Hepatocyte (in vitro differentiated cells): ENCODE results near the gene FRAS1. TPM values are rescaled to one million over a fixed set of nuclear protein-coding genes. Genes with fewer than 3 reads are reported as not detected.
A peak's percentile ranks its signal among the peaks of the same experiment; 100 is the strongest.

Experiments used
- DNase-seq: peaks from one replicate; pipeline ENCODE4 v3.0.0-alpha.2; 2016; ENCODE audit warnings: low spot score
- H2AFZ ChIP-seq: fragments of 200-600 bp; sonication (generic); 2 replicates; pipeline ENCODE4 v1.6.0; 2016; ENCODE audit warnings: antibody characterized with exemption, mild to moderate bottlenecking
- H3K27ac ChIP-seq: fragments of 200-600 bp; sonication (generic); 2 replicates; pipeline ENCODE4 v1.5.1; 2016; ENCODE audit warnings: mild to moderate bottlenecking
- H3K27me3 ChIP-seq: fragments of 200-600 bp; sonication (generic); 2 replicates; pipeline ENCODE4 v1.6.1; 2016
- H3K36me3 ChIP-seq: fragments of 200-600 bp; sonication (generic); replicated peaks from 2 replicates; pipeline ENCODE4 v1.5.1; 2016; ENCODE audit warnings: low read depth; ENCODE audit not compliant: insufficient read depth
- H3K4me1 ChIP-seq: fragments of 200-600 bp; sonication (generic); 2 replicates; pipeline ENCODE4 v1.5.1; 2016; ENCODE audit warnings: mild to moderate bottlenecking, moderate library complexity; ENCODE audit not compliant: insufficient read depth
- H3K4me2 ChIP-seq: fragments of 200-600 bp; sonication (generic); 2 replicates; pipeline ENCODE4 v1.6.0; 2016
- H3K4me3 ChIP-seq: fragments of 200-600 bp; sonication (generic); 2 replicates; pipeline ENCODE4 v1.5.1; 2016; ENCODE audit warnings: mild to moderate bottlenecking
- H3K79me2 ChIP-seq: fragments of 200-600 bp; sonication (generic); 2 replicates; pipeline ENCODE4 v1.6.0; 2017; ENCODE audit warnings: mild to moderate bottlenecking
- H3K9me2 ChIP-seq: fragments of 200-600 bp; sonication (generic); replicated peaks from 2 replicates; pipeline ENCODE4 v1.6.0; 2017; ENCODE audit warnings: mild to moderate bottlenecking; ENCODE audit not compliant: insufficient read depth
- H3K9me3 ChIP-seq: fragments of 200-600 bp; sonication (generic); 2 replicates; pipeline ENCODE4 v1.5.1; 2016; ENCODE audit warnings: low read depth, mild to moderate bottlenecking
- H4K20me1 ChIP-seq: fragments of 200-600 bp; sonication (generic); 2 replicates; pipeline ENCODE4 v1.6.0; 2016; ENCODE audit warnings: mild to moderate bottlenecking; ENCODE audit not compliant: insufficient read depth, poor library complexity, severe bottlenecking
- EZH2 ChIP-seq: fragments of 200-600 bp; sonication (generic); IDR thresholded peaks from 2 replicates; pipeline ENCODE4 v1.6.1; 2016; ENCODE audit warnings: antibody characterized with exemption, mild to moderate bottlenecking, borderline replicate concordance
- EZH2phosphoT487 ChIP-seq: fragments of 200-600 bp; sonication (generic); IDR thresholded peaks from one replicate; pipeline ENCODE4 v1.6.1; 2018; ENCODE audit warnings: antibody characterized with exemption, mild to moderate bottlenecking, low read depth, moderate library complexity; ENCODE audit not compliant: unreplicated experiment, severe bottlenecking
- WGBS: methylation state at CpG from one replicate; pipeline ENCODE4 v1.1.6; 2016; ENCODE audit warnings: low lambda C conversion rate; ENCODE audit errors: missing lambda C conversion rate; 5-methylcytosine and 5-hydroxymethylcytosine counted together
- polyA plus RNA-seq: library from polyadenylated mRNA; unstranded; fragments of >200 nt; fragmentation: Nextera tagmentation; extraction: Ambion mirVana; gene quantifications from 2 replicates; pipeline ENCODE4 v1.2.1, GENCODE V29; 2016
- total RNA-seq: library from RNA; depleted of rRNA; stranded (reverse); fragments of >200 nt; gene quantifications from 2 replicates; pipeline ENCODE4 v1.2.3, GENCODE V29; 2014
- TF ChIP-seq, protein P1 (sequence below): fragments of 200-600 bp; sonication (generic); IDR thresholded peaks from 2 replicates; pipeline ENCODE4 v1.5.1; 2016; ENCODE audit warnings: antibody characterized with exemption, mild to moderate bottlenecking; ENCODE audit not compliant: poor library complexity

Gene FRAS1
- total and polyA plus RNA-seq, 2 experiments from 2014 or later = 9.3 to 38.5 TPM

DNA sequence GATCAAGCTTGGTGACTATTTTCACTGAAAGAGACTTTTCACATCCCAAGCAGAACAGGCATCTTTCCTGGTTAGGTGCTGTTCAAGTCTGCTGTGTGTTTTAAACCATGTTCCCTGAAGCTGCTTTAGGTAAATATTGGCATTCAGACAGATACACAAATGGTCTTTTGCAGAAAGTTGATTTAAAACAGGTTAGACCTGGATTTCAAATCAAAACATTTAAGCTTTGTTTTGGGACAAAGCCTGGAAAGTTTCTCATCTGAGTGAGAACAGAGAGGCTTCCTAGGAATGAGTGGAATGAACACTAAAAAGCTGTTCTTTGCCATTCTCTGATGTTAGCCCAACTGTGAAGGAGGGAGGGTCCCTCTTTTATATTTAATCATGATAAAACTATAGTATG lies 504.6 kb downstream of the FRAS1 start:
- no peaks in the 10 kb centered on the region for H4K20me1 ChIP-seq
- no peak overlapping the region for H3K4me3 ChIP-seq
- H3K9me2 ChIP-seq = no peaks in the 10 kb centered on the region
- H3K27me3 ChIP-seq = no peaks in the 10 kb centered on the region
- H3K36me3 ChIP-seq = no peaks in the 10 kb centered on the region
- DNase-seq = no peak
- H3K79me2 ChIP-seq = peaks cover 19% of the 10 kb centered on the region
- H3K4me1 ChIP-seq = peaks cover 66% of the 10 kb centered on the region
- TF ChIP-seq EZH2 = no peak
- H2AFZ ChIP-seq = no peak overlapping the region
- peak overlapping the region; percentile 72 for H3K27ac ChIP-seq
- no peaks in the 10 kb centered on the region for H3K9me3 ChIP-seq
- H3K4me2 ChIP-seq = peak overlapping the region; percentile 25

DNA sequence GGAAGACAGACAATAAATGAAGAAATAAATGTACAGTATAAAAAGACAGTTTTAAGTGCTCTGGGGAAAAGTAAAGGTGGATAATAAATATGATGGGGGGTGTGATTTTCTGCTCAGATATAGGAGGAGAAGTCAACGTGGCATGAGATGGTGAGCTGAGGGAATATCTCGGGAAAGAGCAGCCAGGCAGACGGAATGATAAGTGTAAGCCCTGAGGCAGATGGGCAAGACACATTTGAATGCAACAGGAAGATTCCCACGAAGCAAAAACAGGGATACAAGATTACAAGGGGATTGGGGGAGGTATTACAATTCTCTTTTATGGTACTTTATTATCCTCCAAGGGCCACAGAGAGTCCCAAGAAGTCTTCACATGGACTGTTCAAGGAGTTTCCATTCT lies 505.6 kb downstream of the FRAS1 start:
- TF ChIP-seq, protein P1, sequence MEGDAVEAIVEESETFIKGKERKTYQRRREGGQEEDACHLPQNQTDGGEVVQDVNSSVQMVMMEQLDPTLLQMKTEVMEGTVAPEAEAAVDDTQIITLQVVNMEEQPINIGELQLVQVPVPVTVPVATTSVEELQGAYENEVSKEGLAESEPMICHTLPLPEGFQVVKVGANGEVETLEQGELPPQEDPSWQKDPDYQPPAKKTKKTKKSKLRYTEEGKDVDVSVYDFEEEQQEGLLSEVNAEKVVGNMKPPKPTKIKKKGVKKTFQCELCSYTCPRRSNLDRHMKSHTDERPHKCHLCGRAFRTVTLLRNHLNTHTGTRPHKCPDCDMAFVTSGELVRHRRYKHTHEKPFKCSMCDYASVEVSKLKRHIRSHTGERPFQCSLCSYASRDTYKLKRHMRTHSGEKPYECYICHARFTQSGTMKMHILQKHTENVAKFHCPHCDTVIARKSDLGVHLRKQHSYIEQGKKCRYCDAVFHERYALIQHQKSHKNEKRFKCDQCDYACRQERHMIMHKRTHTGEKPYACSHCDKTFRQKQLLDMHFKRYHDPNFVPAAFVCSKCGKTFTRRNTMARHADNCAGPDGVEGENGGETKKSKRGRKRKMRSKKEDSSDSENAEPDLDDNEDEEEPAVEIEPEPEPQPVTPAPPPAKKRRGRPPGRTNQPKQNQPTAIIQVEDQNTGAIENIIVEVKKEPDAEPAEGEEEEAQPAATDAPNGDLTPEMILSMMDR = no peak
- peak overlapping the region; percentile 24 for H3K4me2 ChIP-seq
- peaks cover 68% of the 10 kb centered on the region for H3K4me1 ChIP-seq
- no peaks in the 10 kb centered on the region for H3K9me3 ChIP-seq
- no peaks in the 10 kb centered on the region for H3K9me2 ChIP-seq
- H3K4me3 ChIP-seq = no peak overlapping the region
- H3K36me3 ChIP-seq = no peaks in the 10 kb centered on the region
- H3K27ac ChIP-seq = peak overlapping the region; percentile 72
- H4K20me1 ChIP-seq = no peaks in the 10 kb centered on the region
- H3K79me2 ChIP-seq = peaks cover 19% of the 10 kb centered on the region
- no peaks in the 10 kb centered on the region for H3K27me3 ChIP-seq
- H2AFZ ChIP-seq = no peak overlapping the region
- WGBS = 43% methylated on average over 4 of the region's 4 CpGs
- DNase-seq = no peak

DNA sequence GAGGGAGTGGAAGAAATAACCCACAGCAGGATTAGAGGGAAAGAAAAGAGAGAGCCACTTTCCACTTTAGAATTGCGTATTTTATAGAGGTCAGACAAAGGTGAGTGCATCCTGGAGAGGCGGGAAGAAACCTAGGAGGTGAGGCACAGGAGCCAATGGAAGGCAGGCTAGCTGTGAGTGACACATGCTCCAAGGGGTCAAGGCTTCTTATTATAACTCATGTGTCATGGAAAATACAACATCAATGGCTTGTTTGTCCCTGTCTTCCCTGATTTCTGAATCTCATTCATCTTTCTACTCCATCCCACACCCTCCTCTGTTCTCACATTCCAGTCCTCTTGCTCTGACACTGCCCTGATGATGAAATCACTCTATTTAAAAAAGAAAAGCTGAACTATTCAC lies 508.8 kb downstream of the FRAS1 start:
- WGBS = 49% methylated on average over 2 of the region's 2 CpGs
- no peaks in the 10 kb centered on the region for H3K9me3 ChIP-seq
- H3K4me3 ChIP-seq = no peak overlapping the region
- TF ChIP-seq EZH2 (no peak), EZH2phosphoT487 (no peak)
- TF ChIP-seq, protein P1 = no peak
- peak; percentile 69 for DNase-seq
- no peaks in the 10 kb centered on the region for H3K36me3 ChIP-seq
- no peak overlapping the region for H2AFZ ChIP-seq
- peak overlapping the region; percentile 97 for H3K27ac ChIP-seq
- no peaks in the 10 kb centered on the region for H3K9me2 ChIP-seq
- H4K20me1 ChIP-seq = no peaks in the 10 kb centered on the region
- no peak overlapping the region for H3K4me2 ChIP-seq
- peaks cover 27% of the 10 kb centered on the region for H3K79me2 ChIP-seq
- H3K4me1 ChIP-seq = peaks cover 64% of the 10 kb centered on the region
- no peaks in the 10 kb centered on the region for H3K27me3 ChIP-seq

DNA sequence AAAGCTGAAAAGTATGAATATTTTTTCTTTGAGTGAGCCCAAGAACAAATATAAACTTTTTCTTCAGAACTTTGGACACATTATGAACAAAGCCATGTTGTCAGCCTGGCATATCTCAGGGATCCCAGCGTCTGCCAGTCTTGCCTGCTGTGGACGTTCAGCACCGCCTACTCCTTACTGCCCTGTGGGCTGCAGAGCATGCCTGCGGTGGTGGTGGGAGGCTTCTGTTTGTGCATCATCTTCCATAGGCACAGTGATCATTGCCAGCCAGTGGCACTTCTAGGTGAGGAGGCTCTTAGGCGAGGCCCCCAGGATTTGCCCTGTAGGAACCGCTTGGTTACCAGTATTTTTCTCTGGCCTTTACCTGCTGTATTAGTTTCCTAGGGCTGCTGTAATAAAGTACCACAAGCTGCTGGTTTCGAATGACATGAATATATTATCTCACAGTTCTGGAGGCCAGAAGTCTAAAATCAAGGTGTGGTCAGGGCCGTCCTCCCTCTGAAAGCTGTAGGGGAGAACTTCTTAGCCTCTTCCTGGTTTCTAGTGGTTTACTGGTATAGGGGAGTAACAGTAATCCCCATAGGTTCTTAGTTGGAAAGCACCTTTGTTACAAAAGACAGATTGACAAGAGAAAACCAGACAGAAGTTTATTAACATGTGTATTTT lies 509.8 kb downstream of the FRAS1 start:
- Histone ChIP-seq H3K79me2 (peaks cover 35% of the 10 kb centered on the region), H3K27ac (peak overlapping the region; percentile 97), H3K36me3 (no peaks in the 10 kb centered on the region), H4K20me1 (no peaks in the 10 kb centered on the region), H3K9me2 (no peaks in the 10 kb centered on the region), H3K9me3 (no peaks in the 10 kb centered on the region), H3K4me2 (peak overlapping the region; percentile 51), H2AFZ (no peak overlapping the region), H3K4me3 (no peak overlapping the region), H3K27me3 (no peaks in the 10 kb centered on the region), H3K4me1 (peaks cover 55% of the 10 kb centered on the region)
- TF ChIP-seq, protein P1 = no peak
- TF ChIP-seq EZH2phosphoT487 (no peak), EZH2 (no peak)
- WGBS = 61% methylated on average over 8 of the region's 8 CpGs
- DNase-seq = no peak
